Measurements from ENCODE around the gene VPS41. TPM values are rescaled to one million over a fixed set of nuclear protein-coding genes. Genes with fewer than 3 reads are reported as not detected.

Gene VPS41
- total RNA-seq, 1 experiment from 2014 or later = 92.3 TPM

DNA sequence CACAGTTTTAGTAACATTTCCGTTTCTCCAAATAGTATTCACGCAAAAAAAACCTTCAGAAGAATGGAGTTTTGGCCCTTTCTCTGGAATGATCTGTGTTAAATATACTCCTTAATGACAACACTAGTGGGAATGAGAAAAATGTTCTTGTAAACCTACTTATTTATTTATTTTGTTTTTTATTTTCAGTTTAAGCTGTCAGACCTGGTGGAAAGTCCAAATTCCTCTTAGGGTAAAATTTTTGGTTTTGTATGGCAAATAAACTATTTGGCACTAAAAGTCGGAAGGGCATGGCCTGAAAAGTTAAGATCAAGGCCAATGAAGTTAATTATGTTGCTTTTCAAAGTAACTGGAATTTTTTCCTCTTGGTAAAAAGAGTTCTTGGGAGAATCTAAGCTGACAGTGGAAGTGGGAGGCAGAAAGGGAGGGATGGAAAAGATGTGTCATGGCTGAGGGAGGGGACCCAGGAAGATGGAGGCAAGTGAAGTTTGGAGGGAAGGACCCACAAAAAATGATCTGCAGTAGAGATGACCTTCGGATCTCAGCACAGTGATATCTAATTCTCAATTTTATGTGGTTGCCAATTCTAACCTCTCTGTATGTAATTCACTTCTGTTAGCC lies 33.5 kb upstream of the VPS41 start:
- Histone ChIP-seq H3F3A (ENCODE audit: insufficient read depth, low read depth) (no peaks in the 10 kb centered on the region), H3K27me3 (ENCODE audit: insufficient read depth, low read depth) (peaks cover 60% of the 10 kb centered on the region), H3K4me1 (replicated peaks; ENCODE audit: insufficient read depth) (no peaks in the 10 kb centered on the region), H3K4me2 (no peak overlapping the region), H3K9me2 (ENCODE audit: insufficient read depth) (no peaks in the 10 kb centered on the region), H3K4me3 (no peak overlapping the region), H3K27ac (no peak overlapping the region), H2AFZ (no peak overlapping the region), H3K79me2 (ENCODE audit: low read depth) (no peaks in the 10 kb centered on the region), H3K36me3 (ENCODE audit: low read depth) (no peaks in the 10 kb centered on the region), H4K20me1 (ENCODE audit: insufficient read depth) (no peaks in the 10 kb centered on the region), H3K9me3 (ENCODE audit: insufficient read depth, low read depth) (no peaks in the 10 kb centered on the region)
- CTCF ChIA-PET = no interaction called here
- intact Hi-C loops (cut with micrococcal nuclease; ENCODE audit: unreplicated experiment) = no loop called here
- no TSS peak for BruUV-seq (replicated peaks)
- TF ChIP-seq EZH2 (IDR thresholded peaks at IDR 0.05; ENCODE audit: low read depth) = no peak
- TF ChIP-seq, protein P1, sequence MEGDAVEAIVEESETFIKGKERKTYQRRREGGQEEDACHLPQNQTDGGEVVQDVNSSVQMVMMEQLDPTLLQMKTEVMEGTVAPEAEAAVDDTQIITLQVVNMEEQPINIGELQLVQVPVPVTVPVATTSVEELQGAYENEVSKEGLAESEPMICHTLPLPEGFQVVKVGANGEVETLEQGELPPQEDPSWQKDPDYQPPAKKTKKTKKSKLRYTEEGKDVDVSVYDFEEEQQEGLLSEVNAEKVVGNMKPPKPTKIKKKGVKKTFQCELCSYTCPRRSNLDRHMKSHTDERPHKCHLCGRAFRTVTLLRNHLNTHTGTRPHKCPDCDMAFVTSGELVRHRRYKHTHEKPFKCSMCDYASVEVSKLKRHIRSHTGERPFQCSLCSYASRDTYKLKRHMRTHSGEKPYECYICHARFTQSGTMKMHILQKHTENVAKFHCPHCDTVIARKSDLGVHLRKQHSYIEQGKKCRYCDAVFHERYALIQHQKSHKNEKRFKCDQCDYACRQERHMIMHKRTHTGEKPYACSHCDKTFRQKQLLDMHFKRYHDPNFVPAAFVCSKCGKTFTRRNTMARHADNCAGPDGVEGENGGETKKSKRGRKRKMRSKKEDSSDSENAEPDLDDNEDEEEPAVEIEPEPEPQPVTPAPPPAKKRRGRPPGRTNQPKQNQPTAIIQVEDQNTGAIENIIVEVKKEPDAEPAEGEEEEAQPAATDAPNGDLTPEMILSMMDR (conservative IDR thresholded peaks at IDR 0.05) = no peak
- DNase-seq = no peak
- POLR2A ChIA-PET (ENCODE audit: unreplicated experiment) = no interaction called here

DNA sequence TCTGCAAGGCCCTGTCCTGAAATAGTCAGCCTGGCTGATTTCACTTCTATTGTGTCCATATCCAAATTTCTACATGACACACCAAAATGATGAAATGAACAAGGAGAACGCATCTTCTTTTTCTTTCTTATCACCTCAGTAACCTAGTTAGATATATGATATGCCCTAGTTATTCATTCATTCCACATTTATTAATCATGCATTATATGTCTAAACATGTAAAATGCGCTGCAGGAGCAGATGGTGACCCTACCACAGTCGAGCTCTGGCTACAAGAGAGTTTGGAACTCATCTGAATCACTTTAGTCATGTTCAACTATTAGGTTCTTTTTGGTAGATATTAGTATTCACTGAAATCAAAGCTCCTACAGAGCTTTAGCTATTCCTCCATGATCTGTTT lies 31.8 kb upstream of the VPS41 start:
- Histone ChIP-seq H3K4me3 (no peak overlapping the region), H3K9me3 (ENCODE audit: insufficient read depth, low read depth) (no peaks in the 10 kb centered on the region), H3K4me2 (no peak overlapping the region), H3K27ac (no peak overlapping the region), H3K4me1 (replicated peaks; ENCODE audit: insufficient read depth) (no peaks in the 10 kb centered on the region), H2AFZ (no peak overlapping the region), H4K20me1 (ENCODE audit: insufficient read depth) (no peaks in the 10 kb centered on the region), H3K9me2 (ENCODE audit: insufficient read depth) (no peaks in the 10 kb centered on the region), H3K79me2 (ENCODE audit: low read depth) (no peaks in the 10 kb centered on the region), H3K36me3 (ENCODE audit: low read depth) (no peaks in the 10 kb centered on the region), H3K27me3 (ENCODE audit: insufficient read depth, low read depth) (peaks cover 56% of the 10 kb centered on the region), H3F3A (ENCODE audit: insufficient read depth, low read depth) (no peaks in the 10 kb centered on the region)
- BruUV-seq (replicated peaks) = no TSS peak
- no peak for DNase-seq
- intact Hi-C loops (cut with micrococcal nuclease; ENCODE audit: unreplicated experiment) = no loop called here
- TF ChIP-seq, protein P1 (conservative IDR thresholded peaks at IDR 0.05) = no peak
- no peak for TF ChIP-seq EZH2 (IDR thresholded peaks at IDR 0.05; ENCODE audit: low read depth)
- CTCF ChIA-PET = no interaction called here
- POLR2A ChIA-PET (ENCODE audit: unreplicated experiment) = no interaction called here

DNA sequence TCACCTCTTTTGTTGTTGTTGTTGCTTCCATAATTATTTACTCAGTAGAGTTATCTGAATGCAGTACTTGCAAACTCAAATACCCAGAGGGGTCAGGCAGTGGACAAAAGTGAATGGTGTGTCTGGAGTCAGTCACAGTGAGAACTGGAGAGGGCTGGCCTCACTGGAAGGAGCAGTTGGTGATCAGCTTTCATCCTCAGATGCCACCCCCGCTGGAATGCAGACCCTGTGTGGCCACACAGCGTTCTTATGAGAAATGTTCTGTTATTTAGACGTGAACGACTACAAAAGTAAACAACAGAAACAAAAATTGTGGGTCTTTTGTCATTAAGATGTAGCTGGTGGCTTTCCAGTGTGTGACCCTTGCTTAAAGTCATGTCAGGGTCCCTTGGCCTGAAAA lies 29.6 kb upstream of the VPS41 start:
- no peak overlapping the region for H3K27ac ChIP-seq
- no peak overlapping the region for H3K4me2 ChIP-seq
- no peak for DNase-seq
- no peaks in the 10 kb centered on the region for H3K9me2 ChIP-seq (ENCODE audit: insufficient read depth)
- H3K9me3 ChIP-seq (ENCODE audit: insufficient read depth, low read depth) = no peaks in the 10 kb centered on the region
- BruUV-seq (replicated peaks) = no TSS peak
- intact Hi-C loops (cut with micrococcal nuclease; ENCODE audit: unreplicated experiment) = no loop called here
- ChIA-PET CTCF (no interaction called here), POLR2A (ENCODE audit: unreplicated experiment) (no interaction called here)
- no peak for TF ChIP-seq EZH2 (IDR thresholded peaks at IDR 0.05; ENCODE audit: low read depth)
- TF ChIP-seq, protein P1 (conservative IDR thresholded peaks at IDR 0.05) = no peak
- no peaks in the 10 kb centered on the region for H3F3A ChIP-seq (ENCODE audit: insufficient read depth, low read depth)
- H3K36me3 ChIP-seq (ENCODE audit: low read depth) = no peaks in the 10 kb centered on the region
- peaks cover 50% of the 10 kb centered on the region for H3K27me3 ChIP-seq (ENCODE audit: insufficient read depth, low read depth)
- no peaks in the 10 kb centered on the region for H4K20me1 ChIP-seq (ENCODE audit: insufficient read depth)
- no peaks in the 10 kb centered on the region for H3K79me2 ChIP-seq (ENCODE audit: low read depth)
- peaks cover 14% of the 10 kb centered on the region for H3K4me1 ChIP-seq (replicated peaks; ENCODE audit: insufficient read depth)
- H3K4me3 ChIP-seq = no peak overlapping the region
- no peak overlapping the region for H2AFZ ChIP-seq

Data from PC-9 (cell line).